Measurements from ENCODE around the gene HS3ST6. TPM values are rescaled to one million over a fixed set of nuclear protein-coding genes. Genes with fewer than 3 reads are reported as not detected.
A peak's percentile ranks its signal among the peaks of the same experiment; 100 is the strongest.
"Not testable (repeated sequence)": the region's sequence is repeated elsewhere in the genome, so short reads cannot be mapped to it uniquely, and the experiment has no call there.

HS3ST6 gene
- total RNA-seq, 1 donor from 2014 or later, result not detected

DNA sequence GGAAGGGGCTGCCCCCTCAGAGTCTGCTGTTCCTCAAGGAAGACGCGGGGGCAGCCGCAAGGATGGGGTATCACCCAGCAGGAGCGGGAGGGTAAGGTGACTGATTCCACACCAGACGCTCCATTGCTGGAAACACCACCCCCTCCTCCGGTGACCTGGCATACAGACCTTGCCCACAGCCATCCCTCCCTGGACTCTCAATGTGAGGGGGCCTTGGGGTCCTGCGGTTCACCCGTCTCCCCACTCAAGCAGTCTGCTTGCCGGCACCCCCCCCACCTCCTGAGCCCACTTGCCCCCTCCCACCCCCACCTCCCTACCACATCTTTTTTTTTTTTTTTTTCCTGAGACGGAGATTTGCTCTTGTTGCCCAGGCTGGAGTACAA is 12.1 kb upstream of the HS3ST6 start:
- intact Hi-C loops (cut with micrococcal nuclease), result no loop called here
- Mint-ChIP-seq H3K9me3 (no peaks in the 10 kb centered on the region), H3K36me3 (ENCODE audit: low read depth) (no peaks in the 10 kb centered on the region), H3K4me1 (ENCODE audit: low read depth) (no peaks in the 10 kb centered on the region), H3K27me3 (ENCODE audit: insufficient read depth) (peaks cover 2% of the 10 kb centered on the region), H3K27ac (no peak overlapping the region), H3K4me3 (no peak overlapping the region)
- no peak for DNase-seq (ENCODE audit: low spot score)

GRCh38 chr16:1929578-1930337 is 11.5 kb upstream of the HS3ST6 start:
- intact Hi-C loops (cut with micrococcal nuclease), result loop anchor here (1.0 to 5.0 kb wide), 8 partner anchors 14 to 147 kb away; partner anchors contain the start of genes FAHD1, MSRB1, NDUFB10 and NUBP2
- Mint-ChIP-seq H3K36me3 (ENCODE audit: low read depth) (no peaks in the 10 kb centered on the region), H3K4me1 (ENCODE audit: low read depth) (no peaks in the 10 kb centered on the region), H3K27ac (no peak overlapping the region), H3K4me3 (no peak overlapping the region), H3K9me3 (no peaks in the 10 kb centered on the region), H3K27me3 (ENCODE audit: insufficient read depth) (peaks cover 2% of the 10 kb centered on the region)
- DNase-seq (ENCODE audit: low spot score), result peak; percentile 91

DNA sequence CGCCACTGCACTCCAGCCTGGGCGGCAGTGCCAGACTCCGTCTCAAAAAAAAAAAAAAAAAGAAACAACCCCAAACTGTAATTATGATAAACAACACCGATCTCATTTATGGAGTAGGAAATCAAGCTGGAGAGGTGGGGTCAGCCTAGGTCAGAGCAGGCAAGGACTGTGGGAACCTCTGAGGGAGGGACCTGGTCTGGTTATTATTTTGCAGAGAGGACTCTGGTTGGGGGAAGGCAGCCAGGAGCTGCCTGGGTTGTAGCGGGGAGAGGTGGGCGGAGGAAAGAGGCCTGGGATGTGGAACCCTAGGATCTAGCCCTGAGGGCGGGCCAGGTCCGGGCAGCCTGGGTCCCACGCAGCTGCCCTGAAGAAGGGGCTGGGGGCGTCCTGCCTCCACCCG is 10.9 kb upstream of the HS3ST6 start:
- DNase-seq (ENCODE audit: low spot score), result no peak
- intact Hi-C loops (cut with micrococcal nuclease), result loop anchor here (1.0 to 5.0 kb wide), 8 partner anchors 14 to 147 kb away; partner anchors contain the start of genes FAHD1, MSRB1, NDUFB10 and NUBP2

DNA sequence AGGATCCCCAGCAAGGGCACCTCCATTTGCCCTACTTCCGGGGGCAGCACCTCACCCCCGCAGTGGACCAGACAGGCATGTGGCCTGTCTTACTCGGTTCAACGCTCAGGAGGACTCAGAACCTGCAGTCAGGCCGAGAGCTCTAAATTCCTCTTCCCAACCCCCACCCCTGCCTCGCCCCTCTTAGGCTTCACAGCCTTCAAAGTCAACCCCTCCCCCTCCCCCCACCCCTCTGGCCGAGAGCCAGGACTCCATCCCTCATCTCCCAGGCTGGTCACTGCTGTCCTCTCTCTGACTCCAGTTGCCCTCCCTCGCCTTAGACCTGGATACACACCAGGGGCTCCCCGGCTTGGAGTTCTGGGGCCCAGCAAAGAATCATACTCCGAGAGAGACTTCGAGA is 8.1 kb upstream of the HS3ST6 start:
- H3K27me3 Mint-ChIP-seq (ENCODE audit: insufficient read depth), result peaks cover 21% of the 10 kb centered on the region
- DNase-seq (ENCODE audit: low spot score), result no peak
- no peak overlapping the region for H3K27ac Mint-ChIP-seq
- intact Hi-C loops (cut with micrococcal nuclease), result loop anchor here (5.0 kb wide), 2 partner anchors 114 to 144 kb away; partner anchors contain the start of genes NUBP2 and SPSB3
- no peaks in the 10 kb centered on the region for H3K36me3 Mint-ChIP-seq (ENCODE audit: low read depth)
- no peaks in the 10 kb centered on the region for H3K4me1 Mint-ChIP-seq (ENCODE audit: low read depth)
- H3K9me3 Mint-ChIP-seq, result no peaks in the 10 kb centered on the region
- H3K4me3 Mint-ChIP-seq, result no peak overlapping the region

More for the DNA sequence above, 10.9 kb upstream of the HS3ST6 start:
- Mint-ChIP-seq H3K4me3 (peak overlapping the region; percentile 55), H3K27ac (no peak overlapping the region), H3K9me3 (no peaks in the 10 kb centered on the region), H3K4me1 (ENCODE audit: low read depth) (no peaks in the 10 kb centered on the region), H3K27me3 (ENCODE audit: insufficient read depth) (peaks cover 5% of the 10 kb centered on the region), H3K36me3 (ENCODE audit: low read depth) (no peaks in the 10 kb centered on the region)

GRCh38 chr16:1924095-1924494 is 5.9 kb upstream of the HS3ST6 start:
- intact Hi-C loops (cut with micrococcal nuclease), result no loop called here
- Mint-ChIP-seq H3K27me3 (ENCODE audit: insufficient read depth) (peaks cover 28% of the 10 kb centered on the region), H3K9me3 (no peaks in the 10 kb centered on the region), H3K36me3 (ENCODE audit: low read depth) (no peaks in the 10 kb centered on the region), H3K27ac (no peak overlapping the region), H3K4me1 (ENCODE audit: low read depth) (no peaks in the 10 kb centered on the region), H3K4me3 (no peak overlapping the region)
- DNase-seq (ENCODE audit: low spot score), result no peak

DNA sequence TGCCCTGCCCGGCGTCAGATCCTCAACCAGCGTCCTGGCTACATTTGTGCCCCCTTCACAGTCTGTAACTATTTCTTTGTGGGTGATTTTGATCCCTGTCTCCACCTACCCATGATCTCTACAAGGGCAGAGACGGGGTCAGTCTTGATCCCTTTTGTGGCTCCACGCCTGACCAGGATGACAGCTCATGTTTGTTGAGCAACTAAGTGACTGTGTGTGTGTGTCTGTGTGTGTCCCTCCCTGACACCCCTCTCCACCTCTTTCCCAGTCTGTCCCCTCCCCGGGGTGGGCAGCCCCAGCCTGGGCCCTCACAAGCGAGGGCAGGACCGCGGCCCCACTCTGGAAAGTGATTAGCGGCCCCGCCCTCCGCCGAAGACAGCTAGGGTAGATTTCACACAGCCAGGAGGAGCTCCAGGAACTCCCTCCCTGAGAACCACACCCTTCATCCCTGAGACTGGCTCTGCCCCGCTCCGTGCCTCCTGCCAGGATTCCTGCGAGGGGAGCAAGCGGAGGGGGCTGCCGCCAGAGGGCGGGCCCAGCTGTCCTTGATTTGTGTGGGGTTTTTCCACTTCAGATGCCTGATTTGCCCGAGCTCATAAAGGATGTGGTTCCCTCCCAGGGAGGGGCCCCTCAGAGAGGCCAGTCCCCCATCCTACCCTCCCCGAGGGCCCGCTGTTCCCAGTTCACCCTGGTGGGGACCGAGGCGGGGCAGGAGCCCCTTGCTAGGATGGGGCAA is 5.3 kb upstream of the HS3ST6 start:
- no peaks in the 10 kb centered on the region for H3K4me1 Mint-ChIP-seq (ENCODE audit: low read depth)
- peaks cover 32% of the 10 kb centered on the region for H3K27me3 Mint-ChIP-seq (ENCODE audit: insufficient read depth)
- no peak overlapping the region for H3K4me3 Mint-ChIP-seq
- no peaks in the 10 kb centered on the region for H3K36me3 Mint-ChIP-seq (ENCODE audit: low read depth)
- intact Hi-C loops (cut with micrococcal nuclease), result no loop called here
- no peak overlapping the region for H3K27ac Mint-ChIP-seq
- no peaks in the 10 kb centered on the region for H3K9me3 Mint-ChIP-seq
- DNase-seq (ENCODE audit: low spot score), result no peak

GRCh38 chr16:1922357-1922756 is 4.1 kb upstream of the HS3ST6 start:
- Mint-ChIP-seq H3K27ac (no peak overlapping the region), H3K36me3 (ENCODE audit: low read depth) (no peaks in the 10 kb centered on the region), H3K4me3 (no peak overlapping the region)

DNA sequence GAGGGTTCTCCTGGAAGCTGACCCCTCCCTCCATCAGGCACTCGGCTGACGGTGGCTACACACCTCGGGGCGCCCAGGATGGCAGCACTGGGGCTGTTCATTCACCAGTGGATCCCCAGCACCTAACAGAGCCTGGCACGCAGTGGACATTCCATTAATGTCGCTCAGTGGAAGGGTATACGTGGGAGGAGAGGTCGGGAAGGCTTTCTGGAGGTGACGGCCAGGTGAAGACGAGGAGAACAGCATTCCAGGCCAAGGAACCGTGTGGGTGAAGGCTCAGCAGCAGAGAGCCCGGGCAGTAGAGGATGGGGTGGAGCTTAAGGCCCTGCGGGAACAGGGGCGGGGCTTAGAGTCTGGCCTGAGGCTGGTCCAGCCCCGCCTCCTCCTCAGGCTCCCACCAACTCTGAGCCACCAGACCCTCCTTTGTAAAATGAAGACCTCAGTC is 2.5 kb upstream of the HS3ST6 start:
- H3K4me1 Mint-ChIP-seq (ENCODE audit: low read depth), result no peaks in the 10 kb centered on the region
- H3K27ac Mint-ChIP-seq, result no peak overlapping the region
- H3K4me3 Mint-ChIP-seq, result no peak overlapping the region
- intact Hi-C loops (cut with micrococcal nuclease), result no loop called here
- H3K9me3 Mint-ChIP-seq, result no peaks in the 10 kb centered on the region
- no peaks in the 10 kb centered on the region for H3K36me3 Mint-ChIP-seq (ENCODE audit: low read depth)
- no peak for DNase-seq (ENCODE audit: low spot score)
- peaks cover 46% of the 10 kb centered on the region for H3K27me3 Mint-ChIP-seq (ENCODE audit: insufficient read depth)

More at GRCh38 chr16:1922357-1922756, 4.1 kb upstream of the HS3ST6 start:
- Mint-ChIP-seq H3K4me1 (ENCODE audit: low read depth) (no peaks in the 10 kb centered on the region), H3K27me3 (ENCODE audit: insufficient read depth) (peaks cover 32% of the 10 kb centered on the region), H3K9me3 (no peaks in the 10 kb centered on the region)
- intact Hi-C loops (cut with micrococcal nuclease), result no loop called here
- no peak for DNase-seq (ENCODE audit: low spot score)

DNA sequence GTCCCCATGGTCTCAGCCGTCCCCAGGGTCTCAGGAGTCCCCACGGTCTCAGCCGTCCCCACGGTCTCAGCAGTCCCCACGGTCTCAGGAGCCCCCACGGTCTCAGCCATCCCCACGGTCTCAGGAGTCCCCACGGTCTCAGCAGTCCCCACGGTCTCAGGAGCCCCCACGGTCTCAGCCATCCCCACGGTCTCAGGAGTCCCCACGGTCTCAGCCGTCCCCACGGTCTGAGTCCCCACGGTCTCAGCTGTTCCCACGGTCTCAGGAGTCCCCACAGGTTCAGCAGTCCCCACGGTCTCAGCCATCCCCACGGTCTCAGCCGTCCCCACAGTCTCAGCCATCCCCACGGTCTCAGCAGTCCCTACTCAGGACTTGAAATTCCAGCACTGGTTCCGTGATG is 1.9 kb upstream of the HS3ST6 start:
- H3K4me1 Mint-ChIP-seq (ENCODE audit: low read depth); intact Hi-C loops (cut with micrococcal nuclease); H3K36me3 Mint-ChIP-seq (ENCODE audit: low read depth); H3K4me3 Mint-ChIP-seq; DNase-seq (ENCODE audit: low spot score); H3K9me3 Mint-ChIP-seq; H3K27ac Mint-ChIP-seq: not testable (repeated sequence)
- peaks cover 48% of the 10 kb centered on the region for H3K27me3 Mint-ChIP-seq (ENCODE audit: insufficient read depth)

DNA sequence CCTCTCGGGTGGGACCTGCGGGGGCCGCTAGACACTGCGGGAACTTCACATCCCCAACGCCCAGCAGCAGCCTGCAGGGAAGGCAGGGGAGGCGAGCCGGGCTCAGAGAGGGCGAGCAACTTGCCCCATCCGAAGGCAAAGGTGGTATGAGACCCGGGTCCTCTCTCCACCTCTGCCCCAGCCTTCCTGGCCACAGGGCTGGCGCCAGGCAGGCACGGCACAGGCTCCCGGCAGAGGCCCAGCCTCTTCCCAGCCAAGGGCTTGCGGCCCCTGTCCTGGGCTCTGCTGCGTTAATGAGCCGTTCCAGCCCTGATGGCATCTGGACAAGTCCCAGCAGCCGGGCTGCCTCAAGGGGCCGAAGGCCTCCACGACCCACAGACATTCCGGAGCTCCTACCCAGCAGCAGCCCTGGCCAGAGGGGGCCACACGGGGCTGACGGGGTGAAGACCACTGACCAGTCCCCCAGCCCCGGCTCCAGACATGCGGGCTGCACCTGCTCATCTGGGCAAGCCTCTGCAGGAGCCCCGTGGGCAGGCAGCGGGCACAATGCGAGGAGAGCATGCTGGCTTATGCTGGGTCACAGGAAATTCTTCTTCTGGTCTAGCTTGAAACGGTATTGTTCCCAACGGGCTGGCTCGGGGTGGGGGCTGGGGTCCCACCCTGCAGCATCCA is 1.2 kb upstream of the HS3ST6 start:
- H3K27me3 Mint-ChIP-seq (ENCODE audit: insufficient read depth), result peaks cover 46% of the 10 kb centered on the region
- H3K36me3 Mint-ChIP-seq (ENCODE audit: low read depth), result no peaks in the 10 kb centered on the region
- no peaks in the 10 kb centered on the region for H3K9me3 Mint-ChIP-seq
- H3K4me3 Mint-ChIP-seq, result no peak overlapping the region
- H3K4me1 Mint-ChIP-seq (ENCODE audit: low read depth), result no peaks in the 10 kb centered on the region
- DNase-seq (ENCODE audit: low spot score), result no peak
- H3K27ac Mint-ChIP-seq, result no peak overlapping the region
- intact Hi-C loops (cut with micrococcal nuclease), result no loop called here

GRCh38 chr16:1917665-1918350 is 407 bp downstream of the HS3ST6 start:
- intact Hi-C loops (cut with micrococcal nuclease), result no loop called here
- Mint-ChIP-seq H3K36me3 (ENCODE audit: low read depth) (no peaks in the 10 kb centered on the region), H3K27ac (no peak overlapping the region), H3K9me3 (no peaks in the 10 kb centered on the region), H3K4me3 (no peak overlapping the region), H3K4me1 (ENCODE audit: low read depth) (no peaks in the 10 kb centered on the region), H3K27me3 (ENCODE audit: insufficient read depth) (peaks cover 41% of the 10 kb centered on the region)
- DNase-seq (ENCODE audit: low spot score), result no peak

- Mint-ChIP-seq H3K36me3 (ENCODE audit: low read depth) (no peaks in the 10 kb centered on the region), H3K9me3 (no peaks in the 10 kb centered on the region), H3K27ac (no peak overlapping the region), H3K27me3 (ENCODE audit: insufficient read depth) (peaks cover 36% of the 10 kb centered on the region), H3K4me1 (ENCODE audit: low read depth) (no peaks in the 10 kb centered on the region), H3K4me3 (no peak overlapping the region)
- no peak for DNase-seq (ENCODE audit: low spot score)
- intact Hi-C loops (cut with micrococcal nuclease), result no loop called here
These were observed 1.1 kb downstream of the HS3ST6 start for GRCh38 chr16:1917056-1917664.
